C4-2B (cell line): Measurements from ENCODE around the gene YEATS4.

ENCODE experiments used
- H3K27ac ChIP-seq: fragments of 450-650 bp; 2 replicates; pipeline ENCODE4 v1.5.1; 2017
- CTCF ChIP-seq: fragments of 450-650 bp; conservative IDR thresholded peaks from 2 replicates; pipeline ENCODE4 v1.5.1; 2017; ENCODE audit warnings: mild to moderate bottlenecking
- ZFX ChIP-seq: fragments of 450-650 bp; IDR thresholded peaks from 2 replicates; pipeline ENCODE4 v1.6.1; 2017

YEATS4 gene

GRCh38 chr12:69352904-69353303 is 6.6 kb upstream of the YEATS4 start:
- TF ChIP-seq ZFX (no peak), CTCF (no peak)
- no peak overlapping the region for H3K27ac ChIP-seq

GRCh38 chr12:69354172-69354555 is 5.4 kb upstream of the YEATS4 start:
- H3K27ac ChIP-seq = no peak overlapping the region
- no peak for TF ChIP-seq ZFX
- TF ChIP-seq CTCF = no peak

GRCh38 chr12:69354556-69355187 is 4.9 kb upstream of the YEATS4 start:
- no peak overlapping the region for H3K27ac ChIP-seq
- no peak for TF ChIP-seq ZFX
- no peak for TF ChIP-seq CTCF

DNA sequence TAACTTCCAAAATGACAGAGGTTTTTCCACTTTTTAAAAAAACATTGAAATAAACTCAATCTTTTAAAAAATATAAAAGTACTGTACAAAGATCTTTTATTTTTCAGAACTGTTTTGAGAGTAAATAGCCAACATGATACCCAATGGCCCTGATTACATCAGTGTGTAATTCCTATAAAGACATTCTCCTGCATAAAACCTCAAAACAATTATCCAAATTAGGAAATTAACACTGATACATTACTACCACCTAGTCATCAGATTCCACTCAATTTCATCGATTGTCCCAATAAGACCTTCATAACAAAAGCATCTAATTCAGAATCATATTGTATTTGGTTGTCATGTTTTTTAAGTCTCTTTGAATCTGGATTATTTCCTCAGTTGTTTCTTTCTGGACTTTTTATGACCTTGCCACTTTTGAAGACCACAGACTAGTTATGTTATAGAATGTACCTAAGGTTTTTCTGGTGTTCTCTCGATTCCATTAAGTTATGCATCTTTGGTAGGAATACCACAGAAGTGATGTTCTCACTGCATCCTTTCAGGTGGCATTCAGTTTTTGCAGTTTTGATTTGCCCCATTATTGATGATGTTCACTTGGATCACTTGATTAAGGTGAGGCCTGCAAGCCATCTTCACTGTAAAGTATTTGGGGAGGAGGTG is 4.0 kb upstream of the YEATS4 start:
- TF ChIP-seq CTCF (no peak), ZFX (no peak)
- H3K27ac ChIP-seq = no peak overlapping the region

DNA sequence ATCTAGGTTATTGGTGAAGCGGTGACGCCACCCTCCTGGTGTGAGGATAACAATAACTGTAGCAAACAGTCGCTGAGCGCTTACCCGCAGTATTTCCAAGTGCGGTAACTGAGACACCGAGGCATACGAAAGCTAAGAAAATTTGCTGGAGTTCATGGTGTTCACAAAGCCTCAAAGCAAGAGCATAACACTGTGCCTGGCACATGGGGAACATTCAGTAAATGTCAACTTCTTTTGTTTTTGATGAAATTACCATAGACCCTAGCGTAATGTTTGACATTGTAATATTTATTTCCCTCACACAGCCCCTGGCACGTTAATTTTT is 767 bp downstream of the YEATS4 start:
- TF ChIP-seq ZFX (no peak), CTCF (no peak)
- H3K27ac ChIP-seq = peak overlapping the region; percentile 94

DNA sequence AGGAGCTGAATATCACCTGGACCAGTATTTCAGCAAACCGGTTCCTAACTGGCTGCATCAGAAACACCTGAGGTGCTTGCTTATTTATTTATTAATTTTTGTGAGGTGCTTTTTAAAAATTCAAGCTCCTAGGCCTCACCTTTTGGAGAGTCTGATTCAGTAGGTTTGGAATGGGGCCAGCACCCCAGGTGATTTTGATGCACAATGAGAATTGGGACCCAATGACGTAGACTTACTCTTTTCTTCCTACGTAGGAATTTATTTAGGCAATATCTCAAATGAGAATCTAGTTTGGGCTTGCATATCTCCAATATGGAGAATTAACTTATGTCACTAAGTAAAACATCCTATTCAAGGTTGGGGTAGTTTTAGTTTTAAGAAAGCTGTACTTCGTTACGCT is 7.3 kb downstream of the YEATS4 start:
- TF ChIP-seq CTCF (no peak), ZFX (no peak)
- no peak overlapping the region for H3K27ac ChIP-seq

GRCh38 chr12:69368171-69368570 is 8.6 kb downstream of the YEATS4 start:
- H3K27ac ChIP-seq = no peak overlapping the region
- no peak for TF ChIP-seq CTCF
- no peak for TF ChIP-seq ZFX
